IPS-NIHi11 (cell line): ENCODE data around the gene OR2W3.

ENCODE experiments used
- DNase-seq: peaks from one replicate; pipeline ENCODE4 v3.0.0; 2012; ENCODE audit warnings: mixed read lengths, low spot score

OR2W3 gene

GRCh38 chr1:247895163-247895637 is at the start of gene OR2W3:
TSS of gene OR2W3 (plus strand) at chr1:247895587. CDS start at chr1:247895587, 0 bp downstream.
- no peak for DNase-seq

GRCh38 chr1:247845693-247846017 is 49.7 kb upstream of the OR2W3 start:
- DNase-seq = no peak

GRCh38 chr1:247848346-247848745 is 47.0 kb upstream of the OR2W3 start:
- no peak for DNase-seq

- no peak for DNase-seq
These were observed 45.8 kb upstream of the OR2W3 start for GRCh38 chr1:247849616-247850015.

GRCh38 chr1:247854899-247855545 is 40.4 kb upstream of the OR2W3 start:
- DNase-seq = no peak

- DNase-seq = no peak
These were observed 39.5 kb upstream of the OR2W3 start for GRCh38 chr1:247855911-247856310.

- DNase-seq = peak; percentile 20
These were observed 38.1 kb upstream of the OR2W3 start, which contains the start of gene TRIM58 for GRCh38 chr1:247857069-247857984. TSS of gene TRIM58 (plus strand) at chr1:247857187. CDS start at chr1:247857247, 60 bp downstream.

- no peak for DNase-seq
These were observed 37.3 kb upstream of the OR2W3 start for GRCh38 chr1:247857985-247858619.

- DNase-seq = no peak
These were observed 32.6 kb upstream of the OR2W3 start for GRCh38 chr1:247862756-247863155.

GRCh38 chr1:247864644-247865043 is 30.7 kb upstream of the OR2W3 start:
- no peak for DNase-seq

GRCh38 chr1:247865416-247865815 is 30.0 kb upstream of the OR2W3 start:
- no peak for DNase-seq

GRCh38 chr1:247883346-247883745 is 12.0 kb upstream of the OR2W3 start:
- DNase-seq = no peak

- no peak for DNase-seq
These were observed 10.5 kb upstream of the OR2W3 start for GRCh38 chr1:247884797-247885413.

- DNase-seq = no peak
These were observed 589 bp downstream of the OR2W3 start for GRCh38 chr1:247895976-247896375.

GRCh38 chr1:247904122-247904521 is 8.7 kb downstream of the OR2W3 start:
- no peak for DNase-seq

GRCh38 chr1:247905181-247905580 is 9.8 kb downstream of the OR2W3 start:
- DNase-seq = no peak

GRCh38 chr1:247905910-247906503 is 10.6 kb downstream of the OR2W3 start:
- DNase-seq = no peak

GRCh38 chr1:247906504-247907047 is 11.2 kb downstream of the OR2W3 start:
- no peak for DNase-seq

- no peak for DNase-seq
These were observed 13.4 kb downstream of the OR2W3 start for GRCh38 chr1:247908766-247909165.

GRCh38 chr1:247913786-247914185 is 18.4 kb downstream of the OR2W3 start:
- no peak for DNase-seq

- no peak for DNase-seq
These were observed 19.7 kb downstream of the OR2W3 start for GRCh38 chr1:247914941-247915662.
